Measurements from ENCODE around the gene TMEM145. TPM values are rescaled to one million over a fixed set of nuclear protein-coding genes. Genes with fewer than 3 reads are reported as not detected.

Gene TMEM145
- polyA plus RNA-seq, 3 donors: not detected

DNA sequence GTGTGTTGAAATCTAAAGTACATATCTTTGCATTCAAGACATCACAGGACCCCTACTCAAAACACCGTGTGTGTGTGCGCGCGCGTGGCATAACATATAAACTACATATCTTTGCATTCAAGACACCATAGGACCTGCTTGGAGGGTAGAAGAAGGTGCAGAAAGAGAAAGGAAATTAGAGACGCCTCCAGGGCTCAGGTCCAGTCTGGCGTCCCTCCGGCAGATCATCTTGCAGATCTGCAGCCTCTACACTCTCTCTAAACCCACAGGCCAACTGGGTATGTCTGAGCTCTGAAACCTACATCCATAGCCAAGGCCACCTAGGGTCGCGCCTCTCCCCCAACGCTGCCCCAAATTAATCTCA is 10.0 kb upstream of the TMEM145 start:
- peaks cover 17 to 23% of the 10 kb centered on the region in 2 donors for H3K4me1 ChIP-seq (ENCODE audit: control insufficient read depth in 1 of 2, insufficient read depth in 2 of 2, low read length in 2 of 2)
- intact Hi-C loops (cut with micrococcal nuclease): loop anchor here in 1 of 2 donors (2.0 kb wide), 1 partner anchor 16 kb away; no protein-coding TSS in a partner anchor
- Mint-ChIP-seq H3K4me1 (peaks cover 25% of the 10 kb centered on the region), H3K27ac (peak overlapping the region in 2 of 7 donors; percentile 10 to 30), H3K27me3 (ENCODE audit: low read depth in 3 of 3) (peaks cover 1 to 9% (median 2%) of the 10 kb centered on the region in 3 donors), H3K4me3 (peak overlapping the region; percentile 89 to 93), H3K36me3 (peaks cover 0 to 4% of the 10 kb centered on the region in 2 donors), H3K9me3 (no peaks in the 10 kb centered on the region)
- WGBS (ENCODE audit: insufficient coverage): no CpG with 5 or more reads among the region's 11 CpGs
- no peaks in the 10 kb centered on the region for H3K9me3 ChIP-seq (replicated peaks in 1 of 2; ENCODE audit: control insufficient read depth in 1 of 2, insufficient read depth in 1 of 2, low read length in 2 of 2)
- peak overlapping the region in 1 of 3 experiments; percentile 77 for H3K4me3 ChIP-seq (replicated peaks in 1 of 3; ENCODE audit: low read depth in 2 of 3, low read length in 3 of 3)
- H3K27me3 ChIP-seq (ENCODE audit: control insufficient read depth in 2 of 2, insufficient read depth in 2 of 2, low read length in 2 of 2): no peaks in the 10 kb centered on the region
- TF ChIP-seq CTCF (IDR thresholded peaks at IDR 0.05): no peak
- H2AFZ ChIP-seq (ENCODE audit: insufficient read depth, low read depth, low read length, poor library complexity, severe bottlenecking): peak overlapping the region; percentile 80
- DNase-seq: no peak
- no peaks in the 10 kb centered on the region for H3K79me2 ChIP-seq (ENCODE audit: insufficient read depth, low read length)
- H3K9ac ChIP-seq (ENCODE audit: insufficient read depth, low read length, poor library complexity, severe bottlenecking): no peak overlapping the region
- H3K36me3 ChIP-seq (replicated peaks in 1 of 2; ENCODE audit: control insufficient read depth in 1 of 2, insufficient read depth in 2 of 2, low read length in 2 of 2): no peaks in the 10 kb centered on the region
- H3K27ac ChIP-seq (ENCODE audit: low read depth in 1 of 2, low read length in 2 of 2): no peak overlapping the region
- H4K20me1 ChIP-seq (ENCODE audit: insufficient read depth, low read length): no peaks in the 10 kb centered on the region
- H3K4me2 ChIP-seq (replicated peaks; ENCODE audit: extremely low read depth, low read length, poor library complexity, severe bottlenecking): peak overlapping the region; percentile 78

- Histone ChIP-seq H2AFZ (ENCODE audit: insufficient read depth, low read depth, low read length, poor library complexity, severe bottlenecking) (no peak overlapping the region), H3K79me2 (ENCODE audit: insufficient read depth, low read length) (no peaks in the 10 kb centered on the region), H3K4me2 (replicated peaks; ENCODE audit: extremely low read depth, low read length, poor library complexity, severe bottlenecking) (no peak overlapping the region), H3K36me3 (replicated peaks in 1 of 2; ENCODE audit: control insufficient read depth in 1 of 2, insufficient read depth in 2 of 2, low read length in 2 of 2) (no peaks in the 10 kb centered on the region), H3K9ac (ENCODE audit: insufficient read depth, low read length, poor library complexity, severe bottlenecking) (no peak overlapping the region), H3K9me3 (replicated peaks in 1 of 2; ENCODE audit: control insufficient read depth in 1 of 2, insufficient read depth in 1 of 2, low read length in 2 of 2) (no peaks in the 10 kb centered on the region), H3K27ac (ENCODE audit: low read depth in 1 of 2, low read length in 2 of 2) (no peak overlapping the region), H4K20me1 (ENCODE audit: insufficient read depth, low read length) (no peaks in the 10 kb centered on the region), H3K4me1 (ENCODE audit: control insufficient read depth in 1 of 2, insufficient read depth in 2 of 2, low read length in 2 of 2) (peaks cover 17 to 23% of the 10 kb centered on the region in 2 donors), H3K27me3 (ENCODE audit: control insufficient read depth in 2 of 2, insufficient read depth in 2 of 2, low read length in 2 of 2) (no peaks in the 10 kb centered on the region), H3K4me3 (replicated peaks in 1 of 3; ENCODE audit: low read depth in 2 of 3, low read length in 3 of 3) (no peak overlapping the region)
- WGBS (ENCODE audit: insufficient coverage): 100% methylated on average over 4 of the region's 8 CpGs
- Mint-ChIP-seq H3K4me3 (no peak overlapping the region), H3K27ac (no peak overlapping the region), H3K9me3 (no peaks in the 10 kb centered on the region), H3K36me3 (peaks cover 0 to 4% of the 10 kb centered on the region in 2 donors), H3K27me3 (ENCODE audit: low read depth in 3 of 3) (peaks cover 1 to 9% (median 2%) of the 10 kb centered on the region in 3 donors), H3K4me1 (peaks cover 25% of the 10 kb centered on the region)
- intact Hi-C loops (cut with micrococcal nuclease): loop anchor here in 1 of 2 donors (2.0 kb wide), 1 partner anchor 17 kb away; no protein-coding TSS in a partner anchor
- DNase-seq: no peak
- no peak for TF ChIP-seq CTCF (IDR thresholded peaks at IDR 0.05)
Observed at GRCh38 chr19:42303876-42304275, 9.2 kb upstream of the TMEM145 start.
